Measurements from ENCODE around the gene LRP8.
"Not testable (repeated sequence)": the region's sequence is repeated elsewhere in the genome, so short reads cannot be mapped to it uniquely, and the experiment has no call there.

LRP8 gene

DNA sequence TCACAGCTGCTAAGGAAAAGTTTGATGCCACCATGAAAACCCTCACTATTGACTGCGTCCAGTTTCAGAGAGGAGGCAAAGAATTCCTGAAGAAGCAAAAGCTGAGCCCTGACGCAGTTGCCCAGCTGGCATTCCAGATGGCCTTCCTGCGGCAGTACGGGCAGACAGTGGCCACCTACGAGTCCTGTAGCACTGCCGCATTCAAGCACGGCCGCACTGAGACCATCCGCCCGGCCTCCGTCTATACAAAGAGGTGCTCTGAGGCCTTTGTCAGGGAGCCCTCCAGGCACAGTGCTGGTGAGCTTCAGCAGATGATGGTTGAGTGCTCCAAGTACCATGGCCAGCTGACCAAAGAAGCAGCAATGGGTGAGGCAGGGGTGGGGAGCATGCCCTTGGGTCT, 116.9 kb downstream of the LRP8 start:
- DNase-seq (ENCODE audit: low read depth), result no peak

DNA sequence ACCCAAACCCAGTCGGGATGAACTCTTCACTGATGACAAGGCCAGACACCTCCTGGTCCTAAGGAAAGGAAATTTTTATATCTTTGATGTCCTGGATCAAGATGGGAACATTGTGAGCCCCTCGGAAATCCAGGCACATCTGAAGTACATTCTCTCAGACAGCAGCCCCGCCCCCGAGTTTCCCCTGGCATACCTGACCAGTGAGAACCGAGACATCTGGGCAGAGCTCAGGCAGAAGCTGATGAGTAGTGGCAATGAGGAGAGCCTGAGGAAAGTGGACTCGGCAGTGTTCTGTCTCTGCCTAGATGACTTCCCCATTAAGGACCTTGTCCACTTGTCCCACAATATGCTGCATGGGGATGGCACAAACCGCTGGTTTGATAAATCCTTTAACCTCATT, 117.5 kb downstream of the LRP8 start:
- DNase-seq (ENCODE audit: low read depth), result no peak

DNA sequence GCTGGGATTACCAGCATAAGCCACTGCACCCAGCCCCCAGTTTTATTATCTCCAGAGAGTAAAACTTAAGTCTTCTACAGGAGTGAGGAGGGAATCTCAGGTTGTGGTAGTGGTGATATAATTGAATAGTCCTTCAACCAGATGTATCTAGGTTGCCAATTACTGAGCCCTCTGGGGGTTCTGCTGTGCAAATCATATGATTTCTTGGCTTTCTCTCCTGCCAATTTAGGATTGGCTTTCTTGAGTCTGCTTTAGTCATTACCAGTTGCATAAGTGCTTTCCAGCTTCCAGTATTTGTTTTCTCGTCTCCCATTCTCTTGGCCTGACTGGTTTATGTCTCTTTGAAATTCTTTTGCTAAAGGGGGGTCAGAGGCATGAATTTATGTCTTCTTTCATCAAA, 120.1 kb downstream of the LRP8 start:
- no peak for DNase-seq (ENCODE audit: low read depth)

DNA sequence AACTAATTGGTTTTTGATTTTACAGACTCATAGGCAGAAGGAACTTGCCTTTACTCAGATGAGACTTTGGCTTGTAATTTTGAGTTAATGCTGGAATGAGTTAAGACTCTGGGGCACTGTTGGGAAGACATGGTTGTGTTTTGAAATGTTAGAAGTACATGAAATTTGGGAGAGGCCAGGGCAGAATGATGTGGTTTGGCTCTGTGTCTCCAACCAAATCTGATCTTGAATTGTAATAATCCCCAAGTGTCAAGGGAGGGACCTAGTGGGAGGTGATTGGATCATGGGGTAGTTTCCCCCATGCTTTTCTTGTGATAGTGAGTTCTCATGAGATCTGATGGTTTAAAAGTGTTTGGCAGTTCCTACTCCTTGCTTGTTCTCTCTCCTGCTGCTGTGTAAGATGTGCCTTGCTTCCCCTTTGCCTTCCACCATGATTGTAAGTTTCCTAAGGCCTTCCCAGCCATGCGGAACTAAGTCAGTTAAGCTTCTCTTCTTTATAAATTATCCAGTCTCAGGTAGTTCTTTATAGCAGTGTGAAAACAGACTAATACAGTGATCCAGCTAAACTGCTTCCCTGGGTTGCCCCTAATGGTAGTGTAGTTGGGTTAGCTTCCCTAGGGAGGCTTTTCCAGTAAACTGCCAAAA, 121.0 kb downstream of the LRP8 start:
- no peak for DNase-seq (ENCODE audit: low read depth)

DNA sequence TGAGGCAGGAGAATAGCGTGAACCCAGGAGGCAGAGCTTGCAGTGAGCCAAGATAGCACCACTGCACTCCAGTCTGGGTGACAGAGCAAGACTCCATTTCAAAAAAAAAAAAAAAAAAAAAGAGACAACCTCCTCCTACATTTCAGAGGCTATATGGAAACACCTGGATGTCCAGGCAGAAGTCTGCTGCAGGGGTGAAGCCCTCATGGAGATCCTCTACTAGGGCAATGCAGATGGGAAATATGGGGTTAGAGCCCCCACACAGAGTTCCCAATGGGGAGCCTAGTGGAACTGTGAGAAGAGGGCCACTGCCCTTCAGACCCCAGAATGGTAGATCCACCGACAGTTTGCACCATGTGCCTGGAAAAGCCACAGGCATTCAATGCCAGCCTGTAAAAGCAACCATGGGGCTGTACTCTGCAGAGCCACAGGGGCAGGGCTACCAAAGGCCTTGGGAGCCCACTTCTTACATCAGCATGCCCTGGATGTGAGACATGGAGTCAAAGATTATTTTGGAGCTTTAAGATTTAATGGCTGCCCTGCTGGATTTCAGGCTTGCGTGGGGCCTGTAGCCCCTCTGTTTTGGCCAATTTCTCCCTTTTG, 121.7 kb downstream of the LRP8 start:
- DNase-seq (ENCODE audit: low read depth), result not testable (repeated sequence)

DNA sequence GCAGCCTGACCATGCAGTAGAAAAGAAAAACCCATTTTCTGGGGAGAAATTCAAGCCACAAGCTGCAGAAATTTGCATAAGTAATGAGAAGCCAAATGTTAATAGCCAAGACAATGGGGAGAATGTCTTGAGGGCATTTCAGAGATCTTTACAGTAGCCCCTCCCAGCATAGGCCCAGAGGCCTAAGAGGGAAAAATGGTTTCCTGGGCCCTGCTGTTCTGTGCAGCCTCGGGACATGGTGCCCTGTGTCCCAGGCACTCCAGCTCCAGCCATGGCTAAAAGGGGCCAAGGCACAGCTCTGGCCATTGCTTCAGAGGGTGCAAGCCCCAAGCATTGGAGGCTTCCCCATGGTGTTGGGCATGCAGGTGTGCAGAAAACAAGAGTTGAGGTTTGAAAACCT, 122.4 kb downstream of the LRP8 start:
- DNase-seq (ENCODE audit: low read depth), result not testable (repeated sequence)

DNA sequence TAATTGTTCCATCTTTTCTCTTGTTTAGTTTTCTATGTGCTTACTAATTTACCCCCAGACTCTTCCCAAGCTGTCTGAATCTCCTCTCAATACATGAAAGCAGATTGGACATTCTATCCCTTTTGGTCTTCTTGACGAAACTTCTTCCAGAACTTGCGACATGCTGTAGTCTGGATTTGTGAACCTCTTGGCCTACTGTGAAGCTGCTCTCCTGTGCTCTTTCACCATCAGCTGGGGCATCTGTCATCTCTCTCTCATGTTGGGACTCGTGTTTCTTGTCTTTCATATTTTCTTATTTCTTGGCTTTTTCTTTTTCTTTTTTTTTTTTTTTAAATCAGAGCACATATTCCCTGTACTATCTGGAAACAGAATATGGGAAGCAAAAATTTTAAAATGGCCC, 124.4 kb downstream of the LRP8 start:
- no peak for DNase-seq (ENCODE audit: low read depth)

DNA sequence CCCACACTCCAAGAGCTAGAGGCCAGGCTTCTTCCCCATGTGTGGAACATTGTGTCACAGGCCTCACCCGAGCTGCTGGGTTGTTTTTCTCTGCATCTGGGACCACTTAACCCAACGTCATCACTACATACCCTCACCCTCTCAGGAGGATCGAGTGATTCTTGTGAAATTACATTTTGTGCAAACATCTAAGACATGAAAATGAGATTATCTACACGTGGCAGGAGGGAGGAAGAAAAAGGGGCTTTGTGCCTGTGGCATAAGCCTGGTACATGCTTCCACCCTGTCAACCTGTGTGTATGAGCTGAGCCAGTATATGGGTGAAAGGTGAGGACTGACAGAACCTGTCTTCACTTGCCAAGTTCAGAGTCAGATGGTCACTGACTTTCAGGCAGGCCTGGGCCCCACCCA, 129.6 kb downstream of the LRP8 start:
- no peak for DNase-seq (ENCODE audit: low read depth)

DNA sequence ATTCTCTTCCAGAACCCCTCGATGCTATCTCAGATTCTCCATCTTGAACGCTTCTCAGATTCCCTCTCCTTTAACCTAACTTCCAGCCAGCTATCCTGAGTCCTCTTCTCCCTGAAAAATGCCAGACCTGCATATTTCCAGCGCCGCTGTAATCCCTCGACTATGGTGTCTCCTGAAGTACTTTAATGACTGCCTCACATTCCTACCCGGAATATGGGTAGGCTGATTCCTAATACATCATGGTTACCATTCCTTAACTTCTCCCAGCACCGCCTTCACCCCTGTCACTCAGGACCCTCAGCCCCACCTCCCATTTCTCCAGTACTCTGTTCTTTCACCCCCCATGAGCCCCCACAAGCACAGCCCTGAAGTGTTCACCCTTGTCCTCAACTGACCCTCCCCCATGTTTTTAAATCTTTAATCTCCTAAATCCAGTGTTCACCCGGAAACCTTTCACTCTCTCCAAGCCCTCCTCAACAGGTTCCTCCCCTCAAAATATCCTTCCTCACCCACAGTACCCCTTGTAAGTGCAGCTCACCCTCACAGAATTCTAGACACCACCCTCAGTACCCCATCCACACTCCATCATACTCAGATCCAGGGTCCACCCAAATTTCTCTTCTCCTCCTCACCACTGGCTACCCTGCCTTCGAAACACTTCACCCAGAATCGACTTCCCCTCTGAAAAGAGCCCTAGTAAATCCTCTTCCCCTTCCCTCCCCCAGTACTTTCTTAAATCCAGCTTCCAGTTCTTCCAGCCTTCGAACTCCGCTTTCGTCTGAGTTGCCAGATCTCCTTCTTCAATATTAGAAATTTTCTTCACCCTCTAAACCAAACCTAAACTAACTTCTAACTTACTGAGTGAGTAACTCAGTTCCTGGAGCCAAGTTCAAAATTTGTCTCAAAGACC, 130.3 kb downstream of the LRP8 start:
- DNase-seq (ENCODE audit: low read depth), result no peak

DNA sequence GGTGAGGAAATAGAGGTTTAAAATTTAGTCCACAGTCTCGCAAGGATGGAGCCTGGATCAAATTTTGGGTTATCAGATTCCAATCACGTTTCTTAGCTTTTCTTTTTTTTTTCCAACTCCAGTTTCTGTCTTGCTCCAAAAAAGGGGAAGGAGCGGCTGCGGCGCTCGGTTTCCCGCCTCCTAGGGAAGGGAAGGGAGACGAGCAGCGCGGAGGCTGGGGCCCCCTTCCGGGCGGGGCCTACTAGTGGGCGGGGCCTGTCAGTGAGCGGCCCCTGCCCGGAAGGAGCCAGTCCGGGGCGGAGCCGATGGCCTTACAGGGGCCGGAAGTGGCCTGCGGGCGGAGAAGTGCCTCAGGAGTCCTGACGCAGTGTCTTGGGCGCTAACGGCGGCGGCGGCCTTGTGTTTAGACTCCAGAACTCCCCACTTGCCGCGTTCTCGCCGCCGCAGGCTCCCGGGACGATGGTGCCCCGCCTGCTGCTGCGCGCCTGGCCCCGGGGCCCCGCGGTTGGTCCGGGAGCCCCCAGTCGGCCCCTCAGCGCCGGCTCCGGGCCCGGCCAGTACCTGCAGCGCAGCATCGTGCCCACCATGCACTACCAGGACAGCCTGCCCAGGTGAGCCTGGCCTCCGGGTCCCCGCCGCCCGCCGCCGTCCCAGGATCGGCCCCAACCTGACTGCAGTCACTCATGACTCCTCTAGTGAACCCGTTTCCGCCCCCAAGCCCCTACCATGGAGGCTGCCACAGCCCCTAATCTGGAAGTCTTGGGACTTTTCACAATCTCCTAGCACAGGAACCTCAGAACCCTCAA, 131.2 kb downstream of the LRP8 start, which contains the start of gene CPT2:
TSS of gene CPT2 (plus strand) at position 340 of the 806 bp plus-strand sequence. CDS start at position 460, 120 bp downstream.
- DNase-seq (ENCODE audit: low read depth), result peak; percentile 75

DNA sequence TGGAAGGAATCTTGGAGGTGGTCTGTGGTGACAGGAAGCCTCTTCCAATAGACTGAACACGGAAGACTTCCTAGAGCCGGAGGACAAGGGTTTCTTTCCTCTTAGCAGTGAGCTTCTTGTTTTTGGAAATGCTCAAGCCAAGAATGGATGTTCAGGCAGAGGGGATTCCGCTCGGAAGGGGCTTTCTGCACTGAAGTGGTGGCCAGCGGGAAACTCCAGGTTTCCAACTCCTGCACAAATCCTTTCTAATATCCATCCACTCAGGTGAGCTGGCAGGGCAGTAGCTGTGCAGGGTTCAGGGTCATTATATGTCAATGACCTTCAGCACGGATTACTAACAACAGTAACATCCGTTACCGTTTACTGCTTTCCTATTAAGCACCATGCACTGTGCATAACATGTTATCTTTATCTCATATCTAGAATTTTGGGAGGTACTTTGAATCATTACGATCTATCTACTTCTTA, 131.8 kb downstream of the LRP8 start:
- DNase-seq (ENCODE audit: low read depth), result no peak

DNA sequence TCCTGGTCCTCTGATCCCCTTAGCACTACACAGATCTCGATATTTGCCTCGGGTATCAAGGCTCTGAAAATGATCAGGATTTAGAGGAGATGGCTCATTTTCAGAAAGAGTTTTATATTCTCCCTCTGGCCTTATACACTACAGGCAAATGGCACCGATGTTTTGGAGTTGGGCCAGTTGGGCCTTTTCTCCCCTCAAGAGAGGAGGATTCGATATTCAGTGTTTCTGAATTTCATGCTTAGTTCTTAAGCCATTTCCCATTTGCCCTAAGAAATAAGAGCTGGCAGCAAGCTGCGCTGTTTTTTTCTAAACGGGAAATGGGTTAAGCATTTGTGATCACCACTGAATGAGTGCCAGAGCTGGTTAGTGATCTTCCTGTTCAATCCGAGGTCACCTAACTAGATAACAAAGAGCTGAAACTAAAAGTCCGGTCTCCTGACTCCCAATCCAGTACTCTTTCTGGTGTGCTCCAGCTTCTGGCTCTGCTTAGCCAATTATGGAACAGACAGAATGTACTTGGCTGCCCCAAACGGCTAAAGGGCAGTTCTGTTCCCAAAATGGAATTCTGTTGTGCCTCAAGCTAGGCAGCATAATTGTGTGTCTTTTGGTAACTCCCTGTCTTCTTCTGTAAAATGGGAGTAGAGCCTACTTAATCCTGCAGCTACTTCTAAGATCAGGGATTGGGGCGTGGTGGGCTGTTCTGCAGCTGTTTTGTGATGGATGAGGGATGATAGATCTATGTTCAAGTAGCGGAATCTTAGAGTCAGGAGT, 132.4 kb downstream of the LRP8 start:
- DNase-seq (ENCODE audit: low read depth), result no peak

Measured in stimulated activated CD8-positive, alpha-beta memory T cell treated with anti-CD3 and anti-CD28 coated beads, Interleukin-15, amount 100 ng/mL, for 24 hours (primary cell).